GM23248 (cell line): ENCODE measurements around the gene RAB25.

Source experiments
- EZH2 ChIP-seq: fragments of 200-600 bp; sonication (generic); IDR thresholded peaks from 2 replicates; pipeline ENCODE4 v1.6.1; 2018; ENCODE audit warnings: antibody characterized with exemption, mild to moderate bottlenecking; ENCODE audit not compliant: insufficient read depth, poor library complexity, severe bottlenecking
- EZH2phosphoT487 ChIP-seq: fragments of 200-600 bp; sonication (generic); IDR thresholded peaks from 2 replicates; pipeline ENCODE4 v1.6.1; 2018; ENCODE audit warnings: antibody characterized with exemption, moderate library complexity, mild to moderate bottlenecking, low read depth; ENCODE audit not compliant: insufficient read depth

- no peak for TF ChIP-seq EZH2
- no peak for TF ChIP-seq EZH2phosphoT487
Measured at GRCh38 chr1:156065871-156066270, 4.9 kb downstream of the RAB25 start.
